ENCODE data around the gene CCNYL1.

The CCNYL1 gene

GRCh38 chr2:207764096-207764630 lies 52.7 kb downstream of the CCNYL1 start:
- no peak for TF ChIP-seq CTCF (IDR thresholded peaks at IDR 0.05; ENCODE audit: extremely low read depth, insufficient read depth, missing control alignments)
- in situ Hi-C loops (cut with MboI; ENCODE audit: low pct_unique_long_range_greater_than_20kb, low sequenced_read_pairs, unreplicated experiment) = no loop called here
- DNase-seq (ENCODE audit: low spot score) = no peak

GRCh38 chr2:207765547-207765946 lies 54.1 kb downstream of the CCNYL1 start:
- TF ChIP-seq CTCF (IDR thresholded peaks at IDR 0.05; ENCODE audit: extremely low read depth, insufficient read depth, missing control alignments) = no peak
- in situ Hi-C loops (cut with MboI; ENCODE audit: low pct_unique_long_range_greater_than_20kb, low sequenced_read_pairs, unreplicated experiment) = no loop called here
- no peak for DNase-seq (ENCODE audit: low spot score)

GRCh38 chr2:207766041-207766551 lies 54.7 kb downstream of the CCNYL1 start:
- in situ Hi-C loops (cut with MboI; ENCODE audit: low pct_unique_long_range_greater_than_20kb, low sequenced_read_pairs, unreplicated experiment) = no loop called here
- TF ChIP-seq CTCF (IDR thresholded peaks at IDR 0.05; ENCODE audit: extremely low read depth, insufficient read depth, missing control alignments) = no peak
- DNase-seq (ENCODE audit: low spot score) = no peak

- in situ Hi-C loops (cut with MboI; ENCODE audit: low pct_unique_long_range_greater_than_20kb, low sequenced_read_pairs, unreplicated experiment) = no loop called here
- peak; percentile 16 for TF ChIP-seq CTCF (IDR thresholded peaks at IDR 0.05; ENCODE audit: extremely low read depth, insufficient read depth, missing control alignments)
- DNase-seq (ENCODE audit: low spot score) = peak; percentile 38
Measured at GRCh38 chr2:207766697-207767460, 55.4 kb downstream of the CCNYL1 start.

GRCh38 chr2:207767461-207768167 lies 56.2 kb downstream of the CCNYL1 start:
- TF ChIP-seq CTCF (IDR thresholded peaks at IDR 0.05; ENCODE audit: extremely low read depth, insufficient read depth, missing control alignments) = no peak
- in situ Hi-C loops (cut with MboI; ENCODE audit: low pct_unique_long_range_greater_than_20kb, low sequenced_read_pairs, unreplicated experiment) = no loop called here

GRCh38 chr2:207768168-207768865 lies 56.9 kb downstream of the CCNYL1 start:
- TF ChIP-seq CTCF (IDR thresholded peaks at IDR 0.05; ENCODE audit: extremely low read depth, insufficient read depth, missing control alignments) = no peak
- DNase-seq (ENCODE audit: low spot score) = peak; percentile 52
- in situ Hi-C loops (cut with MboI; ENCODE audit: low pct_unique_long_range_greater_than_20kb, low sequenced_read_pairs, unreplicated experiment) = no loop called here

More at GRCh38 chr2:207767461-207768167, 56.2 kb downstream of the CCNYL1 start:
- DNase-seq (ENCODE audit: low spot score) = peak; percentile 35

Data from GM13977 (cell line).